IgD-negative memory B cell (primary cell): ENCODE data around the gene CPN1. TPM values are rescaled to one million over a fixed set of nuclear protein-coding genes. Genes with fewer than 3 reads are reported as not detected.
A peak's percentile ranks its signal among the peaks of the same experiment; 100 is the strongest.

ENCODE experiments used
- H3K27ac Mint-ChIP-seq, 3 donors: one replicate each; pipeline ENCODE4 v1.8.0; 2020 to 2022; ENCODE audit warnings: mild to moderate bottlenecking in 3 of 3, mixed read lengths in 3 of 3, moderate library complexity in 1 of 3
- H3K27me3 Mint-ChIP-seq: one replicate; pipeline ENCODE4 v1.8.0; 2021; ENCODE audit warnings: mixed read lengths
- H3K36me3 Mint-ChIP-seq: one replicate; pipeline ENCODE4 v1.8.0; 2020; ENCODE audit warnings: mild to moderate bottlenecking, mixed read lengths
- H3K4me1 Mint-ChIP-seq, 3 donors: one replicate each; pipeline ENCODE4 v1.8.0; 2020 to 2022; ENCODE audit warnings: mixed read lengths in 3 of 3, mild to moderate bottlenecking in 1 of 3
- H3K4me3 Mint-ChIP-seq, 4 donors: one replicate each; pipeline ENCODE4 v1.8.0; 2020 to 2022; ENCODE audit warnings: mild to moderate bottlenecking in 4 of 4, mixed read lengths in 4 of 4, moderate library complexity in 3 of 4
- H3K9me3 Mint-ChIP-seq, 3 donors: one replicate each; pipeline ENCODE4 v1.8.0; 2020 to 2021; ENCODE audit warnings: mixed read lengths in 3 of 3, mild to moderate bottlenecking in 1 of 3
- polyA plus RNA-seq: library from polyadenylated mRNA; unstranded; fragments of 300-500 nt; fragmentation: Illumina TruSeq; gene quantifications from one replicate; pipeline ENCODE4 v1.2.3, GENCODE V29; 2021

Gene CPN1
- polyA plus RNA-seq, 1 donor from 2014 or later, result not detected

DNA sequence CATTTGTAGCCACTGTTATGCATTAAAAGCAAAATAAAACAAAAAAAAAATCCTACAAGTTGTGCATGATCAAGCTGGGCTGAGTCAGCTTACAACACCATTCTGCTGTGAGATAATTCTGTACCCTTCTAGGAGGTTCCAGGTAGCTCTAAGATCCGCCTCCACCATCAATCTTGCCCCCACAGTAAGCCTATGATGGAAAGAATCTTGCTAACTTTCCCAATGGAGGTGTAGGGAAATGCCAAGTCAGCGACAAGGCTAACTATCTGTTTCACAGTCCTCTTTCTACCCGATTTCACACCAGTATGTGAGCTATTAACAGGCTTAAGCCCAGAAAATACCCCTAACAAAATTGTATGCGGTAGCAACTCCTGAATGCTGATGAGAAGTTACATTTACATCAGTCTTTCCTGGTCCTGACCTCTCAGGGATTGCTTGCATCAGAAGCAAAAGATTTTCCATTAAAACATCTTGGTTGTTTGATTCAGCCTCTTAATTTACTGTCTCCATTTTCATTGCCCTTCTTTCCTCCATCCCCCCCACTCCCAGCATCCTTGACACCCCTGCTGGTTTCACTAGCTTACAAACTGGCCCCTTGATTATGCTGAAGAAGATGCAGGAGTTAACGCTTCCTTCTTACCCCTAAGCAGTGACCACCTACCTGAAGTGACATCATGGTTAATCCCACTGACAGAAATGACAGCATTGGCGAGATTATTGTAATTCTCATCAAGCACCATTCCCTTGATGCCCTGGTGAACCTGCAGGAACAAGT lies 27.8 kb downstream of the CPN1 start:
- no peaks in the 10 kb centered on the region for H3K4me1 Mint-ChIP-seq
- no peak overlapping the region for H3K4me3 Mint-ChIP-seq
- H3K27me3 Mint-ChIP-seq, result peaks cover 7% of the 10 kb centered on the region
- H3K36me3 Mint-ChIP-seq, result no peaks in the 10 kb centered on the region
- no peak overlapping the region for H3K27ac Mint-ChIP-seq
- peaks cover 0 to 5% (median 4%) of the 10 kb centered on the region in 3 donors for H3K9me3 Mint-ChIP-seq

DNA sequence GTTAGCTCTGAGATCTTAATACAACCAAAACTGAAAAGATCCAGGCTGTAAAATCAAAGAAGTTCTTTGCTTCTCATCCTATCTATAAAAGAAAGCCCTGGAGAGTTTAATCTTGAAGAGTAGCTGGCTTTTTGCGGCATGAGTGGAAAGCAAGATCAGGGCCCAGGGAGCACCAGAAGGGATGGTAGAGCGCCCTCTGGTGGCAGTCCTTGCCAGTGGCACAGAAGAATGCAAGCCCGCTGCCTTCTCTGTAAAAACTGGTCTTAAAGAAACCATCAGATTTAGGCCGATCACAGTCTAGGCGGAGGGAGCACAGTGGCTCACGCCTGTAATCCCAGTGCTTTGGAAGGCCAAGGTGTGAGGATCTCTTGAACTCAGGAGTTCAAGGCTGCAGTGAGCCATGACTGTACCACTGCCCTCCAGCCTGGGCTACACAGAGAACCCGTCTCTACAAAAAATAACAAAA lies 35.6 kb downstream of the CPN1 start:
- Mint-ChIP-seq H3K27ac (peak overlapping the region in 1 of 3 donors; percentile 83), H3K36me3 (no peaks in the 10 kb centered on the region), H3K4me3 (no peak overlapping the region)

DNA sequence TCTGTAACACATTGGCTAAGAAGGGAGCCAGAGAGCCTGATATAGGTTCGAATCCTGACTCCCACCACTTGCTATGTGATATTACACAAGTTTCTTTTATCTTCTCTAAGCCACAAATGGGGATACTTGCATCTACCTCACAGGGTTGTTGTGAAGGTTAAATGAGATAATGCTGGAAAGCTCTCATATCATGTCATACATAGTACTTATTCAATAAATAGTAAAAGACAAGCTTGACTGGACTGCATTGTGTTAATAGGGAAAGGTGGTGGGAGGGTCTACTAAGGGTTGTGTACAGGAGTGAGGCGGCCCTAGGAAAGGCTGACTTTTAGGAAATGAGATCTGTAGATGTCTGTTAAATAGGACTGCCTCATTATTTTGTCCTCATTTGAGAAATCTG lies 36.1 kb downstream of the CPN1 start:
- Mint-ChIP-seq H3K4me3 (no peak overlapping the region), H3K9me3 (no peaks in the 10 kb centered on the region), H3K27me3 (no peaks in the 10 kb centered on the region), H3K4me1 (peaks cover 0 to 3% (median 0%) of the 10 kb centered on the region in 3 donors), H3K36me3 (no peaks in the 10 kb centered on the region), H3K27ac (peak overlapping the region in 1 of 3 donors; percentile 83)

More for the DNA sequence above, 35.6 kb downstream of the CPN1 start:
- no peaks in the 10 kb centered on the region for H3K27me3 Mint-ChIP-seq
- H3K4me1 Mint-ChIP-seq, result peaks cover 0 to 3% (median 0%) of the 10 kb centered on the region in 3 donors
- no peaks in the 10 kb centered on the region for H3K9me3 Mint-ChIP-seq

DNA sequence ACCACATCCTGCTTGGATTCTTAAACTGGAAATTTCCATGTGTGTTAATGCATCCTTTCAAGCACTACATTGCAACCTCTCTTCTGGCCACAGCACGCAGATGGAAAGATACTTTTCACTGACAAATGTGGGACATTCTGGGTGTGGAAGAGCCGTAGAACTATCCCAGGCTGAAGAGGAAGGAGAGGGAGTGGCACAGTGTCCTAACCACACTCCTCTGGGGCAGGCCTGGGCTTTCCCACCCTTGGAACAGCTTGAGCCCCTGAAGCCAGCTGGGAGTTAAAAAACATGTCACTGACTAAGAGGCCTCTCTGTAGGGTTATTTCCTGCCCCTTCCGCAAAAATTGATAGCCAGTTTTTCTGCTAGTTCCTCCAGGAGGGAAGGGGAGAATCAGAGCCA lies 37.9 kb downstream of the CPN1 start:
- Mint-ChIP-seq H3K4me1 (peaks cover 0 to 3% (median 0%) of the 10 kb centered on the region in 3 donors), H3K27me3 (no peaks in the 10 kb centered on the region), H3K27ac (no peak overlapping the region), H3K36me3 (no peaks in the 10 kb centered on the region), H3K9me3 (no peaks in the 10 kb centered on the region), H3K4me3 (no peak overlapping the region)

DNA sequence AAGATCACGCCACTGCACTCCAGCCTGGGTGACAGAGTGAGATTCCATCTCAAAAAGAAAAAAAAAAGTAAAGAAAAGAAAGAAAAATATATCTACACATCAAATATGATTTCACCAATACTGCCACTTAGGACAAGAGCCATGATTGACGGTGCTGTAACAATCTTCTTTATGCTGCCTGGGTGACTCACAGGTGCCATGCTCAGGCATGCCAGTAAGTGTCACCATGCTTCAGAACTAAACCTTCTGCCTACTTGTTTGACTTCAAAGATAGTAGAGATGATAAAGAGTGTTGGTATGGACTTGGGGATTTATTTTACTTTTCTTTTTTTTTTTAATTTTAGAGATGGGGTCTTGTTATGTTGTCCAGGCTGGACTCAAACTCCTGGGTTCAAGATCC lies 38.3 kb downstream of the CPN1 start:
- H3K27ac Mint-ChIP-seq, result no peak overlapping the region
- no peaks in the 10 kb centered on the region for H3K27me3 Mint-ChIP-seq
- no peaks in the 10 kb centered on the region for H3K9me3 Mint-ChIP-seq

DNA sequence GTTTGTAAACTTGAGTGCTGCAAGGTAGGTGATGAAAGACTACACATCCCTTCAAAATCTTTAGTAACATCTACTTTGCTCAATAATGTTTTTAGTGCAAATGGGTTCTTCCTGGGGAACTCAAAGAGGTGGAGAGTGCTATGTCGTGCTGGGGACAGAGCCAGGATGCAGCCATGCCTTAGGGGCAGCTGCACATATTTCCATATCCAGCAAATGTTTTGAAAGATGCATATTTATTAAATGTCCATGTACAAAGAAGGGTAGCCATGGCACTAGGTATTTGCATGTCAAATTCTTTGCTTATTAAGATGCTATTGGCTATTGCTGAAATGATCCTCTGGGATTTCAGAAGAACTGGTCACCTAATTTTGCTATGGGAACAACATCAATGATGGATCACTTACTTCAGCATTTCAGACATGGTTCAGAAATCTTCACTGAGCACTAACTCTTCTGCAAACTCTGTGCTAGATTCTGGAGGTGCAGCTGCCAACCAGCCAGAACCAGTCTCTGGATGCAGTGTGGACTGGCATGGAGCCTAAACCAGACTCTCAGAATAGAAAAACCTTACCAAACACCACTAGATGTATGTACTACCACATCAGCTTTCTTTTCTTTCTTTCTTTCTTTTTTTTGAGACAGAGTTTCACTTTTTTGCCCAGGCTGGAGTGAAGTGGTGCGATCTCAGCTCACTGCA lies 40.2 kb downstream of the CPN1 start:
- Mint-ChIP-seq H3K4me1 (peaks cover 0 to 3% (median 1%) of the 10 kb centered on the region in 3 donors), H3K4me3 (no peak overlapping the region), H3K27me3 (no peaks in the 10 kb centered on the region), H3K27ac (no peak overlapping the region), H3K9me3 (no peaks in the 10 kb centered on the region), H3K36me3 (no peaks in the 10 kb centered on the region)

More for the DNA sequence above, 38.3 kb downstream of the CPN1 start:
- no peaks in the 10 kb centered on the region for H3K36me3 Mint-ChIP-seq
- H3K4me1 Mint-ChIP-seq, result peaks cover 0 to 3% (median 1%) of the 10 kb centered on the region in 3 donors
- H3K4me3 Mint-ChIP-seq, result no peak overlapping the region

DNA sequence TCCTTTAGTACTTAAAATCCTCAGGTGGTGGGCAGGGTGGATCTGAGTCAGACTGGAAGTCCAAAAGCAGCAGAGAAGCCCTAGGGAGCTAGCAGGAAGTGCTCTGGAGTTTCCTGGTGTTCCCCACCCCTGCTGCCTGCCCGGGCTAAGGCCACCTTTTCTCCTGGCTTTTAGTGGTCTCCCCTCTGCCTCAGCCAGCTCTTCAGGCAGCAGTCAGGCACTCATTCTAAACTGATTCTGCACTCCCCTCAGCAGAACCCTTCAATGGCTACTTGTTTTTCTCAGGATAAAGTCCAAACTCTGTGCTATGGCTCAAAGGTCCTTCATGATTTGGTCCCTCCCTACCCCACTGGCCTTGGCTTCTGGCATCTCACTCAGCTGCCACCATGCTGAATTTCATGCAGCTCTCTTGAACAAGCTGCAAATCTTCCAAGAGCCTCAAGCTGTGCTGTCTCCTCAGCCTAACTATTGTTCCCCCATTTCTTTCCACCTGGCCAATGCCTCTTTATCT lies 43.1 kb downstream of the CPN1 start:
- Mint-ChIP-seq H3K27me3 (no peaks in the 10 kb centered on the region), H3K27ac (no peak overlapping the region), H3K4me3 (no peak overlapping the region), H3K9me3 (peaks cover 0 to under 1% (median 0%) of the 10 kb centered on the region in 3 donors), H3K36me3 (no peaks in the 10 kb centered on the region), H3K4me1 (peaks cover 0 to 2% (median 1%) of the 10 kb centered on the region in 3 donors)

DNA sequence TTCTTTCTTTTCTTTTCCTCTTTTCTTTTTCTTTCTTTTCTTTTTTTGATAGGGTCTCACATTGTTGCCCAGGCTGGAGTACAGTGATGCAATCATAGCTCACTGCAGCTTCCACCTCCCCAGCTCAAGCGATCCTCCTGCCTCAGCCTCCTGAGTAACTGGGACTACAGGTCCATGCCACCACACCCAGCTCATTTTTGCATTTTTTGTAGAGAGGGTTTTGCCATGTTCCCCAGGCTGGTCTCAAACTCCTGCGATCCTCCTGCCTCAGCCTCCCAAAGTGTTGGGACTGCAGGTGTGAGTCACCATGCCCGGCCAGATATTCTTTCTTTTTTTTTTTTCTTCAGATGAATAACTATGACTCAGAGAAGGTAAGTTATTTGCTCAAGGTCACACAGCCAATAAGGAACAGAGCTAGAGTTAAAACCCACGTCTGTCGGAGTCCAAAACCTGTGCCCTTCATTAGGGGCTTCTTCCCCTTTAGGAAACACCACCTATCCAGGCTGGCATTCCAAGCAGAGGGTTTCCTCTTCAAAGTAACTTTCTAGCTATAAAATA lies 43.8 kb downstream of the CPN1 start:
- Mint-ChIP-seq H3K27ac (no peak overlapping the region), H3K9me3 (peaks cover 0 to 3% (median 0%) of the 10 kb centered on the region in 3 donors), H3K4me3 (no peak overlapping the region), H3K4me1 (peaks cover 0 to 2% (median 1%) of the 10 kb centered on the region in 3 donors), H3K27me3 (no peaks in the 10 kb centered on the region), H3K36me3 (no peaks in the 10 kb centered on the region)

DNA sequence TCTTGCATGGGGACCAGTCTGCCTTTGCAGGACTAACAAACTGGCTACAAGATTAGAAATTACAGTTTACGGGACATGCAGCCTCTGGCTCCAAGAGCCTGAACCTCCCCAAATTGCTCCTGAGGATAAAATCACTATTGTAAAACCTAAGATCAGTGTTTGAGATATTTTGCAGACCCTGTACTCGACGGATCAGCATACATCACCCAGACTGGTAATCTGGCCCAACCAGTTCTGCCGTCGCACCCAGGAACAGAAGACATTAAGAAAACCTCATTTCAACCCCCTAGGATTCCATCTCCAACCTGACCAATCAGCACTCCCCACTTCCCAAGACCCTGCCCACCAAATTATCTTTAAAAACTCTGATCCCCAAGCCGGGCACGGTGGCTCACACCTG lies 44.8 kb downstream of the CPN1 start:
- Mint-ChIP-seq H3K9me3 (peaks cover 0 to 3% (median 0%) of the 10 kb centered on the region in 3 donors), H3K27me3 (no peaks in the 10 kb centered on the region), H3K36me3 (no peaks in the 10 kb centered on the region), H3K4me3 (no peak overlapping the region), H3K27ac (no peak overlapping the region), H3K4me1 (peaks cover 0 to 2% (median 1%) of the 10 kb centered on the region in 3 donors)

DNA sequence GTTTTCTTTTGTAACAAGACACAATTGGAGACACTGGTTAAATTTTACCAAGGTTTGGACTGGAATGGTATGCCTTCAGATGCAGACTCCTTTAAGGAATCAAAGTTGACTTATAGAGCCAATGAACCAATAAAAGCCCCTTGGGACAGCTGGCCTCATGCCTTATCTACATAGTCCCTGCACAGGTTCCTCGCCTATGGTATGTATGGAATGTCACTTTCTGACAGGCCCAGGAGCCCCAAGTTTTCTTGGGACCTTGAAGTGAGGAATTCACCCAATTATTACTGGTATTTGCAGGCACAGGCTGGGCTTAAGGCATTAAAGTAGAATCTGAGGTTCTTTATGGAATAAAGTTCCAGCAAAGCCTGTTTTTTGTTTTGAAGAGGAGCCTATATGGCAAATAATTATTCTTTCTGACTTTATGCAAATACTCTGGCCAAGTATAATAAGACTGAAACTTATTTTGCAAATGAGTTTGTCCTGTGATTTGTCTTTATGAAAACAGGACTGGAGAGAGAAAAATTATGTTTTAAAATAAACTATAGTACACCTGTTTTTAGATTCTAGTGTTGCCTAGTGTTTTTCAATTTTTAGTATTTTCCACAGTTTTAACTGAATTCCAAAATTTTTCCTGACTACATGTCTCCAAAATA lies 47.8 kb downstream of the CPN1 start:
- Mint-ChIP-seq H3K4me1 (peaks cover 0 to 2% (median 1%) of the 10 kb centered on the region in 3 donors), H3K27me3 (no peaks in the 10 kb centered on the region), H3K36me3 (no peaks in the 10 kb centered on the region), H3K27ac (no peak overlapping the region), H3K4me3 (no peak overlapping the region), H3K9me3 (peaks cover 0 to 3% (median 0%) of the 10 kb centered on the region in 3 donors)

DNA sequence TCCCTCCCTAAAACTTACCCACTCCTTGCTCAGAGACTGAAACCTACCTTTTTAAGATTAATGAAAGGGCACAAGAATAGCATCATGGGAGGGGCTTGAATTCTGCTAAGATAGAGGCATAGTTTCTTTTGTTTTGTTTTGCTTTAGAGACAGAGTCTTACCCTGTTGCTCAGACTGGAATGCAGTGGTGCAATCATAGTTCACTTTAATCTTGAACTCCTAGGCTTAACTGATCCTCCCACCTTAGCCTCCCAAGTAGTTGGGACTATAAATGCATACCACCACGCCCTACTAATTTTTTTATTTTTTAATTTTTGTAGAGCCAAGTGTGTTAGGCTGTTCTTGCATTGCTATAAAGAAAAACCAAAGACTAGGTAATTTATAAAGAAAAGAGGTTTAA lies 54.3 kb downstream of the CPN1 start:
- no peaks in the 10 kb centered on the region for H3K27me3 Mint-ChIP-seq
- H3K36me3 Mint-ChIP-seq, result peaks cover 2% of the 10 kb centered on the region
- H3K9me3 Mint-ChIP-seq, result peaks cover 3 to 10% (median 4%) of the 10 kb centered on the region in 3 donors
- no peaks in the 10 kb centered on the region for H3K4me1 Mint-ChIP-seq
- H3K27ac Mint-ChIP-seq, result no peak overlapping the region
- H3K4me3 Mint-ChIP-seq, result no peak overlapping the region

DNA sequence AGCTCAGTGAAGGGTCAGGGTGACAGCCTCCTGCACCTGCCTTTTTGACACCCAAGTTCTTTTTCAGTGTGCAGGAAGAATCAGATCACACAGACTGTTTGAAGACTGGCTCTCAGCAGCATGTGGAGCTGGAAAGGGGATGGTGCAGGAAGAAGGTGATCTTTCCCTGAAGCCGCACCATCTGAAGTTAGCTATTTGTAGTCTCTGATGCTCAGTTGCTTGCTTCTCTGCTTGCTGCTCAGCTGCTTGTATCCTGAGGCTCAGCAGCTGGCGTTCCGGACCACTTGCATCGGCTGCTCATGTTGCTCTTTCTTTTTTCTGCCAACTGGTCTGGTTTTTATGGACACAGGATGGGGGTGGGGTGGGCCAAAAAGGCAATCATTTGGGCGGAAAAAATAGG lies 56.1 kb downstream of the CPN1 start:
- H3K4me1 Mint-ChIP-seq, result peaks cover 0 to 7% (median 2%) of the 10 kb centered on the region in 3 donors

DNA sequence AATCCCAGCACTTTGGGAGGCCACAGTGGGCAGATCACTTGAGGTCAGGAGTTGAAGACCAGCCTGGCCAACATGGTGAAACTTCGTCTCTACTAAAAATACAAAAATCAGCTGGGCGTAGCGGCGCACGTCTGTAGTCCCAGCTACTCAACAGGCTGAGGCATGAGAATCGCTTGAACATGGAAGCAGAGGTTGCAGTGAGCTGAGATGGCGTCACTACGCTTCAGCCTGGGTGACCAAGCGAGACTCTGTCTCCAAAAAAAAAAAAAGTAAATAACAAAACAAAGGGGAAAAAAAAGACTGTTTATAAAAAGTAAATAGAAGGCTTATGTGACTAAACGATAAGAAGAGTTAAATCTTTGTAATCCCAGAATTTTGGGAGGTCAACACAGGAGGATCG lies 56.9 kb downstream of the CPN1 start:
- Mint-ChIP-seq H3K36me3 (peaks cover 2% of the 10 kb centered on the region), H3K9me3 (peaks cover 3 to 10% (median 4%) of the 10 kb centered on the region in 3 donors), H3K27ac (no peak overlapping the region), H3K4me3 (no peak overlapping the region), H3K27me3 (no peaks in the 10 kb centered on the region), H3K4me1 (peaks cover 4 to 12% (median 10%) of the 10 kb centered on the region in 3 donors)

More for the DNA sequence above, 56.1 kb downstream of the CPN1 start:
- Mint-ChIP-seq H3K27me3 (no peaks in the 10 kb centered on the region), H3K4me3 (no peak overlapping the region), H3K9me3 (peaks cover 3 to 10% (median 4%) of the 10 kb centered on the region in 3 donors), H3K27ac (peak overlapping the region in 1 of 3 donors; percentile 16), H3K36me3 (peaks cover 2% of the 10 kb centered on the region)

DNA sequence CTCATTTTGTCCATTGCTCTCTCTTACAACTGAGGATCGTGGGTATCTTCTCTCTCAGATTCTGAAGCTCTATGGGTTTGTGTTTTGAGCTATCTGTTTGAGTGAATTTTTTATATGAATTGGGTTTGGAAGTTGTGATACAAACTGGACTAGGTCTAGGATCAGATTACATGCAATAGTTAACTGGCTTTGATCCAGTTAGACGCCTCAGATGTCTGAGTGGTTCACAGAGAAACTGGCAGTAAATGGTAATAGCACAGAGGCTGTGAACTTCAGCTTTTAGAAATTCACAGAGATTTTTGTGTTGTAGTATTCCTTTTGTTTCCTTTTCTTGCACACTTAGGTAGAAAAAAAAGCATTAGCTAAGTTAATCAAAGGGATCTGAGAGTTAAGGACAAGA lies 59.3 kb downstream of the CPN1 start:
- Mint-ChIP-seq H3K4me1 (peaks cover 4 to 12% (median 10%) of the 10 kb centered on the region in 3 donors), H3K27me3 (no peaks in the 10 kb centered on the region), H3K4me3 (no peak overlapping the region), H3K36me3 (no peaks in the 10 kb centered on the region), H3K9me3 (peaks cover 2 to 5% (median 2%) of the 10 kb centered on the region in 3 donors), H3K27ac (no peak overlapping the region)
